HCT116 (cell line): ENCODE results near the gene CASKIN2. TPM values are rescaled to one million over a fixed set of nuclear protein-coding genes. Genes with fewer than 3 reads are reported as not detected.

Experiments
- ATAC-seq: fragments of 200-7000 bp; cut with Tn5 transposase; 2 replicates; pipeline ENCODE4 v1.9.1; 2020; ENCODE audit warnings: mild to moderate bottlenecking, moderate library complexity
- BruUV-seq: library from RNA; stranded (reverse); fragments of 400-500 nt; replicated peaks from 2 replicates; lab custom pipeline; 2021; lab: Mats Ljungman, UMichigan
- CTCF ChIA-PET: fragments of 300-600 bp; sonication (Branson Sonifier 250); formaldehyde crosslinking; loops from one replicate; lab custom pipeline; 2021; ENCODE audit warnings: antibody characterized with exemption; lab: Charles Lee
- POLR2A ChIA-PET: fragments of 300-600, 350-600 bp; sonication (Branson Sonifier 250); formaldehyde crosslinking; loops from one replicate; lab custom pipeline; 2021; ENCODE audit warnings: antibody characterized with exemption; lab: Charles Lee
- RAD21 ChIA-PET, 2 experiments: fragments of 300-600 bp; sonication (Branson Sonifier 250); formaldehyde crosslinking; loops; one replicate each; lab custom pipeline; 2023; ENCODE audit warnings: low total read pairs in 2 of 2; ENCODE audit not compliant: uncharacterized antibody in 2 of 2, unreplicated experiment in 2 of 2, low non-redundant PET in 1 of 2; lab: Charles Lee
- DNase-seq: peaks from one replicate; pipeline ENCODE4 v3.0.0-alpha.2; 2010; ENCODE audit warnings: low read depth, low spot score
- H2AFZ ChIP-seq: fragments of 200-600 bp; shearing (Covaris generic), sonication (generic); 2 replicates; pipeline ENCODE4 v1.6.1; 2017; ENCODE audit warnings: low read depth, mixed run types, mixed read lengths, antibody characterized with exemption, low read length; ENCODE audit not compliant: poor library complexity, severe bottlenecking
- H3K27ac ChIP-seq: 2 replicates; pipeline ENCODE4 v1.5.1; 2012; ENCODE audit warnings: low read depth, low read length
- H3K27me3 ChIP-seq: fragments of 200-600 bp; sonication (generic); 2 replicates; pipeline ENCODE4 v1.6.1; 2016; ENCODE audit warnings: mixed run types, low read length, mixed read lengths; ENCODE audit not compliant: insufficient read depth
- H3K36me3 ChIP-seq, 2 experiments: fragments of 200-500 bp in 1 of 2; fragments of 200-600 bp in 1 of 2; sonication (Bioruptor generic) in 1 of 2; sonication (generic) in 1 of 2; 2 replicates each; pipeline versions ENCODE4 v1.5.1 to v1.6.1; 2014 to 2016; ENCODE audit warnings: low read length in 2 of 2, inconsistent platforms in 1 of 2, mixed read lengths in 1 of 2, mixed run types in 1 of 2; ENCODE audit not compliant: insufficient read depth in 2 of 2, control insufficient read depth in 1 of 2
- H3K4me1 ChIP-seq, 2 experiments: fragments of 200-600 bp in 1 of 2; sonication (generic) in 1 of 2; 2 replicates each; pipeline versions ENCODE4 v1.5.1 to v1.6.1; 2012 to 2017; ENCODE audit warnings: low read length in 2 of 2, inconsistent platforms in 1 of 2, mild to moderate bottlenecking in 1 of 2, mixed read lengths in 1 of 2, mixed run types in 1 of 2, moderate library complexity in 1 of 2; ENCODE audit not compliant: insufficient read depth in 2 of 2, control insufficient read depth in 1 of 2
- H3K4me2 ChIP-seq: fragments of 200-600 bp; sonication (generic); 2 replicates; pipeline ENCODE4 v1.6.1; 2017; ENCODE audit warnings: mixed run types, low read length, mixed read lengths
- H3K4me3 ChIP-seq, 2 experiments: fragments of 200-600 bp in 1 of 2; sonication (generic) in 1 of 2; replicated peaks in 1 of 2; 2 replicates each; pipeline ENCODE4 v1.5.1; 2011 to 2016; ENCODE audit warnings: low read length in 2 of 2, control low read depth in 1 of 2, low read depth in 1 of 2, mild to moderate bottlenecking in 1 of 2, mixed read lengths in 1 of 2, mixed run types in 1 of 2
- H3K79me2 ChIP-seq: fragments of 200-600 bp; sonication (generic); 2 replicates; pipeline ENCODE4 v1.6.1; 2017; ENCODE audit warnings: mild to moderate bottlenecking, mixed run types, low read length, moderate library complexity, mixed read lengths; ENCODE audit not compliant: insufficient read depth
- H3K9ac ChIP-seq: fragments of 200-600 bp; sonication (generic); 2 replicates; pipeline ENCODE4 v1.6.1; 2016; ENCODE audit warnings: low read length, mixed read lengths
- H3K9me2 ChIP-seq: fragments of 200-600 bp; sonication (generic), shearing (Covaris generic); 2 replicates; pipeline ENCODE4 v1.6.1; 2017; ENCODE audit warnings: mixed run types, mild to moderate bottlenecking, moderate library complexity; ENCODE audit not compliant: insufficient read depth
- H3K9me3 ChIP-seq, 2 experiments: fragments of 200-500 bp in 1 of 2; fragments of 200-600 bp in 1 of 2; sonication (Bioruptor generic) in 1 of 2; sonication (generic) in 1 of 2; 2 replicates each; pipeline ENCODE4 v1.6.1; 2014 to 2017; ENCODE audit warnings: low read length in 2 of 2, mixed read lengths in 2 of 2, inconsistent platforms in 1 of 2, low read depth in 1 of 2, mild to moderate bottlenecking in 1 of 2, mixed run types in 1 of 2, moderate library complexity in 1 of 2; ENCODE audit not compliant: control insufficient read depth in 1 of 2, insufficient read depth in 1 of 2
- H4K20me1 ChIP-seq: fragments of 200-600 bp; sonication (generic), shearing (Covaris generic); 2 replicates; pipeline ENCODE4 v1.6.1; 2017; ENCODE audit warnings: mixed run types, mild to moderate bottlenecking, moderate library complexity; ENCODE audit not compliant: insufficient read depth
- ELF1 ChIP-seq: IDR thresholded peaks from 2 replicates; pipeline ENCODE4 v1.6.1; 2012; ENCODE audit warnings: low read depth, borderline replicate concordance
- EZH2phosphoT487 ChIP-seq: fragments of 200-600 bp; IDR thresholded peaks from 2 replicates; pipeline ENCODE4 v1.6.1; 2018; ENCODE audit warnings: antibody characterized with exemption, borderline replicate concordance
- RAD21 ChIP-seq: IDR thresholded peaks from 2 replicates; pipeline ENCODE4 v1.6.1; 2012; ENCODE audit warnings: low read depth, mild to moderate bottlenecking
- intact Hi-C: fragments of 100-400 bp; cut with micrococcal nuclease; formaldehyde crosslinking; loops from 2 replicates; pipeline ENCODE4 v1.10.0; 2022
- total RNA-seq: library from RNA; stranded (reverse); gene quantifications from one replicate; pipeline ENCODE4 v1.2.1, GENCODE V29; 2021; ENCODE audit not compliant: unreplicated experiment
- TF ChIP-seq, protein P1 (sequence below), 3 experiments: fragments of 200-600 bp in 1 of 3; sonication (generic) in 1 of 3; IDR thresholded peaks in 2 of 3; conservative IDR thresholded peaks in 1 of 3; 2 replicates each; pipeline ENCODE4 v1.5.1; 2012 to 2017; ENCODE audit warnings: low read depth in 2 of 3, low read length in 2 of 3, antibody characterized with exemption in 1 of 3, borderline replicate concordance in 1 of 3, control low read depth in 1 of 3, mild to moderate bottlenecking in 1 of 3, mixed read lengths in 1 of 3, mixed run types in 1 of 3, moderate library complexity in 1 of 3; ENCODE audit not compliant: insufficient read depth in 1 of 3
- TF ChIP-seq, protein P2 (sequence below): IDR thresholded peaks from 2 replicates; pipeline ENCODE4 v1.6.1; 2012; ENCODE audit warnings: low read depth

Gene CASKIN2
- total RNA-seq, 1 experiment from 2014 or later: 38.4 TPM

- ATAC-seq (peak; percentile 35), DNase-seq (no peak)
- no TSS peak for BruUV-seq
- Histone ChIP-seq H3K36me3 (no peaks in the 10 kb centered on the region), H3K4me1 (no peaks in the 10 kb centered on the region), H3K79me2 (no peaks in the 10 kb centered on the region), H3K4me3 (no peak overlapping the region), H3K9ac (no peak overlapping the region), H3K9me3 (no peaks in the 10 kb centered on the region), H3K27me3 (no peaks in the 10 kb centered on the region), H3K9me2 (no peaks in the 10 kb centered on the region), H3K27ac (no peak overlapping the region), H3K4me2 (no peak overlapping the region), H2AFZ (no peak overlapping the region), H4K20me1 (no peaks in the 10 kb centered on the region)
- ChIA-PET CTCF (no interaction called here), RAD21 (no interaction called here), POLR2A (no interaction called here)
- TF ChIP-seq RAD21 (no peak), ELF1 (no peak), EZH2phosphoT487 (no peak)
- TF ChIP-seq, protein P1, sequence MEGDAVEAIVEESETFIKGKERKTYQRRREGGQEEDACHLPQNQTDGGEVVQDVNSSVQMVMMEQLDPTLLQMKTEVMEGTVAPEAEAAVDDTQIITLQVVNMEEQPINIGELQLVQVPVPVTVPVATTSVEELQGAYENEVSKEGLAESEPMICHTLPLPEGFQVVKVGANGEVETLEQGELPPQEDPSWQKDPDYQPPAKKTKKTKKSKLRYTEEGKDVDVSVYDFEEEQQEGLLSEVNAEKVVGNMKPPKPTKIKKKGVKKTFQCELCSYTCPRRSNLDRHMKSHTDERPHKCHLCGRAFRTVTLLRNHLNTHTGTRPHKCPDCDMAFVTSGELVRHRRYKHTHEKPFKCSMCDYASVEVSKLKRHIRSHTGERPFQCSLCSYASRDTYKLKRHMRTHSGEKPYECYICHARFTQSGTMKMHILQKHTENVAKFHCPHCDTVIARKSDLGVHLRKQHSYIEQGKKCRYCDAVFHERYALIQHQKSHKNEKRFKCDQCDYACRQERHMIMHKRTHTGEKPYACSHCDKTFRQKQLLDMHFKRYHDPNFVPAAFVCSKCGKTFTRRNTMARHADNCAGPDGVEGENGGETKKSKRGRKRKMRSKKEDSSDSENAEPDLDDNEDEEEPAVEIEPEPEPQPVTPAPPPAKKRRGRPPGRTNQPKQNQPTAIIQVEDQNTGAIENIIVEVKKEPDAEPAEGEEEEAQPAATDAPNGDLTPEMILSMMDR (IDR thresholded peaks at IDR 0.05 in 2 of 3, conservative IDR thresholded peaks at IDR 0.05 in 1 of 3; ENCODE audit: borderline replicate concordance in 1 of 3, insufficient read depth in 1 of 3, low read depth in 2 of 3, low read length in 2 of 3): 0 out of 6 replicates have a peak, but pooled peaks of 1 of the 3 experiments have one; percentile 5
- TF ChIP-seq, protein P2, sequence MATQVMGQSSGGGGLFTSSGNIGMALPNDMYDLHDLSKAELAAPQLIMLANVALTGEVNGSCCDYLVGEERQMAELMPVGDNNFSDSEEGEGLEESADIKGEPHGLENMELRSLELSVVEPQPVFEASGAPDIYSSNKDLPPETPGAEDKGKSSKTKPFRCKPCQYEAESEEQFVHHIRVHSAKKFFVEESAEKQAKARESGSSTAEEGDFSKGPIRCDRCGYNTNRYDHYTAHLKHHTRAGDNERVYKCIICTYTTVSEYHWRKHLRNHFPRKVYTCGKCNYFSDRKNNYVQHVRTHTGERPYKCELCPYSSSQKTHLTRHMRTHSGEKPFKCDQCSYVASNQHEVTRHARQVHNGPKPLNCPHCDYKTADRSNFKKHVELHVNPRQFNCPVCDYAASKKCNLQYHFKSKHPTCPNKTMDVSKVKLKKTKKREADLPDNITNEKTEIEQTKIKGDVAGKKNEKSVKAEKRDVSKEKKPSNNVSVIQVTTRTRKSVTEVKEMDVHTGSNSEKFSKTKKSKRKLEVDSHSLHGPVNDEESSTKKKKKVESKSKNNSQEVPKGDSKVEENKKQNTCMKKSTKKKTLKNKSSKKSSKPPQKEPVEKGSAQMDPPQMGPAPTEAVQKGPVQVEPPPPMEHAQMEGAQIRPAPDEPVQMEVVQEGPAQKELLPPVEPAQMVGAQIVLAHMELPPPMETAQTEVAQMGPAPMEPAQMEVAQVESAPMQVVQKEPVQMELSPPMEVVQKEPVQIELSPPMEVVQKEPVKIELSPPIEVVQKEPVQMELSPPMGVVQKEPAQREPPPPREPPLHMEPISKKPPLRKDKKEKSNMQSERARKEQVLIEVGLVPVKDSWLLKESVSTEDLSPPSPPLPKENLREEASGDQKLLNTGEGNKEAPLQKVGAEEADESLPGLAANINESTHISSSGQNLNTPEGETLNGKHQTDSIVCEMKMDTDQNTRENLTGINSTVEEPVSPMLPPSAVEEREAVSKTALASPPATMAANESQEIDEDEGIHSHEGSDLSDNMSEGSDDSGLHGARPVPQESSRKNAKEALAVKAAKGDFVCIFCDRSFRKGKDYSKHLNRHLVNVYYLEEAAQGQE: no peak
- intact Hi-C loops: no loop called here
Observed at GRCh38 chr17:75486951-75487350, 28.4 kb downstream of the CASKIN2 start.
